ENCODE results near the gene PTDSS2.

DNA sequence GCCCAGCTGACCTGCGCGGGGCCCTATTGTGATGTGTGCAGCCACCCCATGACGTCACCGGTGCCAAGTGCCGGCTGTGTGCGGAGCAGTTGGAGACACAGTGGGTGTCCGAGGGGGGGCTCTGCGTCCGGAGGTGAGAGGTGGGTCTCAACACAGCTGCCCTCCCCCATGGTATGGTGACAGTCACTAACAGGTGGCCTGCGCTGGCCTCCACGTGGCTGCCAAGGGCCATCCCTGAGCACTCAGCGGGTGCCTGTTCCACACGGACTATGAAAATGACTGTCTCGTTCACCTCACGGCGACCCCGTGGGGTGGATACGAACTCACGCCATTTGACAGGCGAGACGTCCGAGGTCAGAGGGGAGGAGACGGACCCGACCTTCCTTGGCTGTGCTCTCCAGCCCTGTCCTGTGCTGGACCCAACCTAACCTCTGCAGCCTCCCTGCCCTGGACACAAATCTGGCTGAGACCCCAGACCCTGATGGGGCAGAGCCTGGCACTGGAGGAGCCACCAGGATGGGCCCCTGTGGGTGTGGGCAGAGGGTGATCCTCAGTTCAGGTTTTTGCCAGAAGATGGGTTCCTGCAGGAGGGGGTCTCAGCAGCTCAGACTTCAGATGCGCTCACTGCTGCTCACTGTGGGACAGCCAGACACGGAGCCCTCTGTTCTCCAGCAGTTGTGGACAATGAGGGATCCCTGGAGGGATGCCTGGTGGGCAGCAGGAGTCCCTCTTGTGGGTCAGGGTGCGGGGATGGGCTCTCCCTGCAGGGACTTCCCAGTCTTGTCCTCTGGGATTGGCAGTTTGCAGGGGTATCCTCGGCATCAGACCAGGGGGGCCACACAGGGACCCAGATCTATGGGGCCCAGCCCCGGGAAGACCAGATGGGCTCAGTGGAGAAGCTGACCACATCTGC is 79.0 kb downstream of the PTDSS2 start:
- TF ChIP-seq POLR2AphosphoS5 (IDR thresholded peaks at IDR 0.05; ENCODE audit: low read depth, low read length) (no peak), POLR2A (IDR thresholded peaks at IDR 0.05; ENCODE audit: low read depth, low read length) (no peak)

Measured in GM12892 (cell line).